Endodermal cell (in vitro differentiated cells): Measurements from ENCODE around the gene RNF150. TPM values are rescaled to one million over a fixed set of nuclear protein-coding genes. Genes with fewer than 3 reads are reported as not detected.

Experiments used
- DNase-seq: peaks from one replicate; pipeline ENCODE4 v3.0.0-alpha.2; 2017
- H3K27ac ChIP-seq: 2 replicates; pipeline ENCODE4 v1.5.1; 2013; ENCODE audit warnings: mild to moderate bottlenecking, low read depth, low read length, moderate library complexity
- H3K27me3 ChIP-seq: 2 replicates; pipeline ENCODE4 v1.6.1; 2013; ENCODE audit warnings: mild to moderate bottlenecking, low read length, moderate library complexity; ENCODE audit not compliant: insufficient read depth, control insufficient read depth, poor library complexity, severe bottlenecking
- H3K36me3 ChIP-seq: 2 replicates; pipeline ENCODE4 v1.7.0; 2013; ENCODE audit warnings: mild to moderate bottlenecking, low read length, moderate library complexity; ENCODE audit not compliant: control insufficient read depth, insufficient read depth
- H3K4me1 ChIP-seq: one replicate; pipeline ENCODE4 v1.7.0; 2013; ENCODE audit warnings: low read length; ENCODE audit not compliant: control insufficient read depth, insufficient read depth
- H3K4me3 ChIP-seq: 2 replicates; pipeline ENCODE4 v1.5.1; 2013; ENCODE audit warnings: mild to moderate bottlenecking, low read length, moderate library complexity
- H3K9ac ChIP-seq: 2 replicates; pipeline ENCODE4 v1.6.1; 2013; ENCODE audit warnings: mild to moderate bottlenecking, low read length, moderate library complexity; ENCODE audit not compliant: poor library complexity, severe bottlenecking; ENCODE audit errors: extremely low read depth
- H3K9me3 ChIP-seq: 2 replicates; pipeline ENCODE4 v1.6.1; 2013; ENCODE audit warnings: mild to moderate bottlenecking, low read length, moderate library complexity; ENCODE audit not compliant: control insufficient read depth
- H3K27ac Mint-ChIP-seq: 2 replicates; pipeline ENCODE4 v1.8.0; 2020; ENCODE audit warnings: mixed read lengths
- H3K27me3 Mint-ChIP-seq: 2 replicates; pipeline ENCODE4 v1.8.0; 2021; ENCODE audit warnings: mild to moderate bottlenecking, mixed read lengths; ENCODE audit not compliant: insufficient read depth
- H3K36me3 Mint-ChIP-seq: 2 replicates; pipeline ENCODE4 v1.8.0; 2020; ENCODE audit warnings: low read depth, mixed read lengths
- H3K4me1 Mint-ChIP-seq: 2 replicates; pipeline ENCODE4 v1.8.0; 2020; ENCODE audit warnings: mixed read lengths
- H3K4me3 Mint-ChIP-seq: 2 replicates; pipeline ENCODE4 v1.8.0; 2020; ENCODE audit warnings: mild to moderate bottlenecking, moderate library complexity, mixed read lengths
- H3K9me3 Mint-ChIP-seq: 2 replicates; pipeline ENCODE4 v1.8.0; 2020; ENCODE audit warnings: mild to moderate bottlenecking, mixed read lengths
- WGBS, 2 experiments: methylation state at CpG; one replicate each; pipeline versions ENCODE4 v1.1.5 to v1.1.7; 2013; ENCODE audit warnings: missing lambda C conversion rate in 2 of 2, mixed read lengths in 1 of 2; ENCODE audit not compliant: insufficient coverage in 1 of 2, insufficient read length in 1 of 2; 5-methylcytosine and 5-hydroxymethylcytosine counted together
- total RNA-seq, 2 donors: library from RNA; stranded (reverse); fragmentation: NEBNext Ultra II Directional in 1 of 2; extraction: Animal tissue kit (Norgen Biotek cat#: 25700) in 1 of 2; gene quantifications; 2 replicates in 1 of 2; 3 replicates in 1 of 2; pipeline ENCODE4 v1.2.1, GENCODE V29; 2021
- TF ChIP-seq, protein P1 (sequence below): fragments of 200-600 bp; sonication (generic); conservative IDR thresholded peaks from 2 replicates; pipeline ENCODE4 v1.5.0; 2021; ENCODE audit warnings: antibody characterized with exemption, mild to moderate bottlenecking

The RNF150 gene
- total RNA-seq, 2 donors from 2014 or later = 8.2 to 10.4 TPM

DNA sequence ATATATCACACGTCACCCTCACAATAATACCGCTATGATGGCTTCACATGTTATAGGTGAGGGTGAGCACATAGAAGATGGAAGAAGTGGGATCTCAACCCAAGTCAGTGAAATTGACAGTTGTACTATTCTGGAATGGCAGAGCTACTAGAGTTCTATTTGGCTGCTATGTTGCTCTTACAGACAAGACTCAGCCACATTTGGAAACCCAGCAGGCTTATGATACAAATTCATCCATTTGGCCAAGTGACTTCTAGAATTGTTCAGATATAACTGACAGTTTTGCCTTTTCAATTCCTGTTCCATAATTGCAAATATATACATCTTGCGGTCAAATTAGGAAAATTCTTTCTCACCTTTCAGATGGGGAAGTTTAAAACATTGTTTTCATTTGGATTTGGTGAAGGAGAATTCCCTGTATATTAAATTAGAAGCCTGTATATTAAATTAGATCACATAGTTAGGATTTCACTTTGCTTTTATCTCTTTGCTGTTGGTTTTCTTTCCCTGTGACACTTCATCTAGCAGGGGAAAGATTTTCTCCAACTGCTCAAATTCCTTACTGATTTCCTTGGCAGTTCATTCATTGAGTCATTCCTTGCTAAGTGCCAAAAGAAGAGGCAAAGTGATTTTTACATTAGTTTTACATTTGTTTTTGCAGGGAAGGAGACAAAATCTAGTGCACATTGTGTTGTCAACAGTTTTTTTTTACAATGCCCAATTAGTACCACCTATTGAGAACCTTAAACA is 256.5 kb downstream of the RNF150 start:
- Mint-ChIP-seq H3K36me3 (no peaks in the 10 kb centered on the region), H3K4me1 (peaks cover 6% of the 10 kb centered on the region), H3K9me3 (peaks cover 20% of the 10 kb centered on the region), H3K27ac (no peak overlapping the region), H3K4me3 (no peak overlapping the region), H3K27me3 (no peaks in the 10 kb centered on the region)
- Histone ChIP-seq H3K4me3 (no peak overlapping the region), H3K36me3 (no peaks in the 10 kb centered on the region), H3K9ac (no peak overlapping the region), H3K4me1 (no peaks in the 10 kb centered on the region), H3K9me3 (peaks cover 16% of the 10 kb centered on the region), H3K27ac (no peak overlapping the region), H3K27me3 (no peaks in the 10 kb centered on the region)
- TF ChIP-seq, protein P1, sequence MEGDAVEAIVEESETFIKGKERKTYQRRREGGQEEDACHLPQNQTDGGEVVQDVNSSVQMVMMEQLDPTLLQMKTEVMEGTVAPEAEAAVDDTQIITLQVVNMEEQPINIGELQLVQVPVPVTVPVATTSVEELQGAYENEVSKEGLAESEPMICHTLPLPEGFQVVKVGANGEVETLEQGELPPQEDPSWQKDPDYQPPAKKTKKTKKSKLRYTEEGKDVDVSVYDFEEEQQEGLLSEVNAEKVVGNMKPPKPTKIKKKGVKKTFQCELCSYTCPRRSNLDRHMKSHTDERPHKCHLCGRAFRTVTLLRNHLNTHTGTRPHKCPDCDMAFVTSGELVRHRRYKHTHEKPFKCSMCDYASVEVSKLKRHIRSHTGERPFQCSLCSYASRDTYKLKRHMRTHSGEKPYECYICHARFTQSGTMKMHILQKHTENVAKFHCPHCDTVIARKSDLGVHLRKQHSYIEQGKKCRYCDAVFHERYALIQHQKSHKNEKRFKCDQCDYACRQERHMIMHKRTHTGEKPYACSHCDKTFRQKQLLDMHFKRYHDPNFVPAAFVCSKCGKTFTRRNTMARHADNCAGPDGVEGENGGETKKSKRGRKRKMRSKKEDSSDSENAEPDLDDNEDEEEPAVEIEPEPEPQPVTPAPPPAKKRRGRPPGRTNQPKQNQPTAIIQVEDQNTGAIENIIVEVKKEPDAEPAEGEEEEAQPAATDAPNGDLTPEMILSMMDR = no peak
- no peak for DNase-seq
- WGBS, 2 experiments = 92% methylated on average over 3 of the region's 3 CpGs; no CpG with 5 or more reads in 1 of the 2 experiments

DNA sequence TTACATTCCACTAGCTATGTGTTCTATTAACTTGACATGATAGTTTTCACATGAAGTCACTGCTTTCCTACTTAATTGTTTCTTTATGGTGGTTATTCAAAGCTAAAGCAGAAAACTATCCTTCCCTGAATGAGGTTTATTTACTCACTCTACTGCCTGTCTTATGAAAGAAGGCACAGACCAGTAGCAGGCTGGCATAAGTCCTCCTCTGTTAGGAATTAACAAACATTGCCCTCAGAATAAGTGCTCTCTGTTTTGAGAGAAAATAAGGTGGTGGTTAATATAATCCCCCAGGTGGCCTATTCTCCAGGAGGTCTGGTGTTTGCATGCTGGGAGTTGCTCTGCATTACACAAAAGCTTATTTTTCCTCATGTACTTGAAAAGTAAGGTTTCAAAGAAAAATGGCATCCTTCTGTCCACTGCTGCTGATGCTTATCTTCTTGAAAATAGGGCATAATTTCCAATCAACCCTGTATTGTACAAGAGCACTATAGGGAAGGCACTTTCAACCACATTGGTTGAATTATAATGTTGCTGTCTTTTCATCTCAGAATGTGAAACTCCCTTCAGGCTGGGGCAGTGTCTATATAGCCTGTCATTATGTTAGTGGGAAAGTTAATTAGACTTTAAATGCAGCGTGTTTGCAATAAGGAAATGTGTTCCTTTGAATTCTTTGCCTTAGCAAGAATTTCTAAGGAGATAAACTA is 257.4 kb downstream of the RNF150 start:
- Mint-ChIP-seq H3K9me3 (peaks cover 18% of the 10 kb centered on the region), H3K27ac (no peak overlapping the region), H3K4me3 (no peak overlapping the region), H3K36me3 (no peaks in the 10 kb centered on the region), H3K4me1 (peaks cover 12% of the 10 kb centered on the region), H3K27me3 (no peaks in the 10 kb centered on the region)
- no peak overlapping the region for H3K4me3 ChIP-seq
- H3K36me3 ChIP-seq = no peaks in the 10 kb centered on the region
- peaks cover 16% of the 10 kb centered on the region for H3K9me3 ChIP-seq
- H3K27me3 ChIP-seq = no peaks in the 10 kb centered on the region
- H3K27ac ChIP-seq = no peak overlapping the region
- DNase-seq = no peak
- TF ChIP-seq, protein P1 = no peak
- H3K4me1 ChIP-seq = no peaks in the 10 kb centered on the region
- 90% methylated on average over 1 of the region's 1 CpG; no CpG with 5 or more reads in 1 of the 2 experiments for WGBS, 2 experiments
- H3K9ac ChIP-seq = no peak overlapping the region

DNA sequence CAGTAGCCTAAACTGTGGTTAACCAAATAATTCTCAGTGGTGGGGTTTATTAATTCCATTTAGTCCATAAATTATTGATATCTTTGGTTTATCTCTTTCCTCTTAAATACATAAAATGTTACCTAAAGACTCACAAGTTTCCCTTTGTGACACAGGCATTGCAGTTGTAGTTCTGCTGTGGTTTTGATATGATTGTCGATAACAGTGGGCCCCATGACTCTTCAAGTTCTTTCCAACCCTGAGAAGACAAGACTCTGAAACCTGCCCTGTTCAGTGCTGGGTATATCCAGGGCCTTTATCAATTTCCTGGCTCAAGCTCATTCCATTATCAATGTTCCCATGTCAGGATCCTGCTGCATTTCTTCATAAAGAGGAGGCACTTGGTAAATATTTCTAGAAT is 259.2 kb downstream of the RNF150 start:
- no peak overlapping the region for H3K27ac ChIP-seq
- H3K4me1 ChIP-seq = no peaks in the 10 kb centered on the region
- peaks cover 6% of the 10 kb centered on the region for H3K9me3 ChIP-seq
- no peaks in the 10 kb centered on the region for H3K36me3 Mint-ChIP-seq
- 95% methylated on average over 1 of the region's 1 CpG; no CpG with 5 or more reads in 1 of the 2 experiments for WGBS, 2 experiments
- TF ChIP-seq, protein P1 = no peak
- H3K4me3 Mint-ChIP-seq = no peak overlapping the region
- H3K27ac Mint-ChIP-seq = no peak overlapping the region
- H3K36me3 ChIP-seq = no peaks in the 10 kb centered on the region
- no peaks in the 10 kb centered on the region for H3K27me3 ChIP-seq
- no peak overlapping the region for H3K9ac ChIP-seq
- peaks cover 26% of the 10 kb centered on the region for H3K4me1 Mint-ChIP-seq
- no peaks in the 10 kb centered on the region for H3K27me3 Mint-ChIP-seq
- DNase-seq = no peak
- H3K4me3 ChIP-seq = no peak overlapping the region
- peaks cover 9% of the 10 kb centered on the region for H3K9me3 Mint-ChIP-seq
